Stimulated activated memory B cell treated with anti-CD40 and anti-IgM and Interleukin-4, amounts not matched to agents 10 μg/mL and 1 μg/mL and 100 μg/mL, for 72 hours (primary cell): ENCODE results near the gene RB1.

ENCODE experiments used
- ATAC-seq: fragments of 150-1000 bp; cut with Tn5 transposase; 2 replicates; pipeline ENCODE4 v1.10.0; 2021
- H3K27ac Mint-ChIP-seq: one replicate; pipeline ENCODE4 v1.8.0; 2022; ENCODE audit warnings: mild to moderate bottlenecking, mixed read lengths
- H3K27me3 Mint-ChIP-seq: one replicate; pipeline ENCODE4 v1.8.0; 2022; ENCODE audit warnings: mixed read lengths
- H3K36me3 Mint-ChIP-seq: one replicate; pipeline ENCODE4 v1.8.0; 2022; ENCODE audit warnings: mixed read lengths
- H3K4me1 Mint-ChIP-seq: one replicate; pipeline ENCODE4 v1.8.0; 2022; ENCODE audit warnings: mixed read lengths
- H3K4me3 Mint-ChIP-seq: one replicate; pipeline ENCODE4 v1.8.0; 2022; ENCODE audit warnings: mild to moderate bottlenecking, moderate library complexity, mixed read lengths
- H3K9me3 Mint-ChIP-seq: one replicate; pipeline ENCODE4 v1.8.0; 2022; ENCODE audit warnings: mixed read lengths

RB1 gene

GRCh38 chr13:48303359-48304142, at the start of gene RB1:
TSS of gene RB1 (plus strand) at chr13:48303751. CDS start at chr13:48303913, 162 bp downstream.
- H3K4me1 Mint-ChIP-seq, result peaks cover 39% of the 10 kb centered on the region
- H3K27me3 Mint-ChIP-seq, result no peaks in the 10 kb centered on the region
- peak within 1 kb of the TSS; percentile 96 for H3K27ac Mint-ChIP-seq
- H3K36me3 Mint-ChIP-seq, result peaks cover 30% of the 10 kb centered on the region
- H3K9me3 Mint-ChIP-seq, result no peaks in the 10 kb centered on the region
- peak; percentile 87 for ATAC-seq
- H3K4me3 Mint-ChIP-seq, result peak within 1 kb of the TSS; percentile 98

- no peak for ATAC-seq
- H3K27me3 Mint-ChIP-seq, result no peaks in the 10 kb centered on the region
- no peaks in the 10 kb centered on the region for H3K9me3 Mint-ChIP-seq
- peaks cover 4% of the 10 kb centered on the region for H3K4me1 Mint-ChIP-seq
- H3K4me3 Mint-ChIP-seq, result no peak overlapping the region
- H3K27ac Mint-ChIP-seq, result no peak overlapping the region
- H3K36me3 Mint-ChIP-seq, result peaks cover 35% of the 10 kb centered on the region
These were observed 49.7 kb upstream of the RB1 start for GRCh38 chr13:48253849-48254248.

GRCh38 chr13:48255090-48255489, 48.5 kb upstream of the RB1 start:
- Mint-ChIP-seq H3K4me3 (no peak overlapping the region), H3K36me3 (peaks cover 47% of the 10 kb centered on the region), H3K9me3 (no peaks in the 10 kb centered on the region), H3K27me3 (no peaks in the 10 kb centered on the region), H3K4me1 (peaks cover 4% of the 10 kb centered on the region), H3K27ac (no peak overlapping the region)
- no peak for ATAC-seq

- H3K4me3 Mint-ChIP-seq, result no peak overlapping the region
- H3K9me3 Mint-ChIP-seq, result no peaks in the 10 kb centered on the region
- peaks cover 56% of the 10 kb centered on the region for H3K36me3 Mint-ChIP-seq
- H3K4me1 Mint-ChIP-seq, result peaks cover 4% of the 10 kb centered on the region
- H3K27me3 Mint-ChIP-seq, result no peaks in the 10 kb centered on the region
- no peak for ATAC-seq
- H3K27ac Mint-ChIP-seq, result no peak overlapping the region
These were observed 47.6 kb upstream of the RB1 start for GRCh38 chr13:48255954-48256353.

GRCh38 chr13:48258002-48258401, 45.5 kb upstream of the RB1 start:
- Mint-ChIP-seq H3K36me3 (peaks cover 68% of the 10 kb centered on the region), H3K27ac (no peak overlapping the region), H3K27me3 (no peaks in the 10 kb centered on the region), H3K4me3 (no peak overlapping the region), H3K9me3 (no peaks in the 10 kb centered on the region), H3K4me1 (peaks cover 12% of the 10 kb centered on the region)
- no peak for ATAC-seq

GRCh38 chr13:48258430-48258829, 45.1 kb upstream of the RB1 start:
- Mint-ChIP-seq H3K36me3 (peaks cover 68% of the 10 kb centered on the region), H3K27me3 (no peaks in the 10 kb centered on the region)

GRCh38 chr13:48260970-48261369, 42.6 kb upstream of the RB1 start:
- ATAC-seq, result no peak
- Mint-ChIP-seq H3K4me3 (no peak overlapping the region), H3K27ac (no peak overlapping the region), H3K4me1 (peaks cover 41% of the 10 kb centered on the region), H3K9me3 (no peaks in the 10 kb centered on the region), H3K36me3 (peaks cover 52% of the 10 kb centered on the region), H3K27me3 (no peaks in the 10 kb centered on the region)

More at GRCh38 chr13:48258430-48258829, 45.1 kb upstream of the RB1 start:
- Mint-ChIP-seq H3K9me3 (no peaks in the 10 kb centered on the region), H3K4me1 (peaks cover 17% of the 10 kb centered on the region), H3K4me3 (no peak overlapping the region), H3K27ac (no peak overlapping the region)
- no peak for ATAC-seq

- peaks cover 47% of the 10 kb centered on the region for H3K4me1 Mint-ChIP-seq
- H3K36me3 Mint-ChIP-seq, result peaks cover 37% of the 10 kb centered on the region
- peak overlapping the region; percentile 44 for H3K27ac Mint-ChIP-seq
- no peaks in the 10 kb centered on the region for H3K27me3 Mint-ChIP-seq
- H3K4me3 Mint-ChIP-seq, result no peak overlapping the region
- no peak for ATAC-seq
- no peaks in the 10 kb centered on the region for H3K9me3 Mint-ChIP-seq
These were observed 40.4 kb upstream of the RB1 start for GRCh38 chr13:48263196-48263595.

GRCh38 chr13:48264058-48264457, 39.5 kb upstream of the RB1 start:
- H3K36me3 Mint-ChIP-seq, result peaks cover 35% of the 10 kb centered on the region
- H3K4me1 Mint-ChIP-seq, result peaks cover 47% of the 10 kb centered on the region
- no peak overlapping the region for H3K4me3 Mint-ChIP-seq
- peak overlapping the region; percentile 44 for H3K27ac Mint-ChIP-seq
- no peak for ATAC-seq
- no peaks in the 10 kb centered on the region for H3K9me3 Mint-ChIP-seq
- no peaks in the 10 kb centered on the region for H3K27me3 Mint-ChIP-seq

- no peaks in the 10 kb centered on the region for H3K9me3 Mint-ChIP-seq
- H3K4me3 Mint-ChIP-seq, result peak overlapping the region; percentile 62
- ATAC-seq, result peak; percentile 95
- H3K4me1 Mint-ChIP-seq, result peaks cover 47% of the 10 kb centered on the region
- H3K36me3 Mint-ChIP-seq, result peaks cover 29% of the 10 kb centered on the region
- no peaks in the 10 kb centered on the region for H3K27me3 Mint-ChIP-seq
- peak overlapping the region; percentile 59 for H3K27ac Mint-ChIP-seq
These were observed 38.2 kb upstream of the RB1 start for GRCh38 chr13:48265217-48265815.

- peaks cover 20% of the 10 kb centered on the region for H3K36me3 Mint-ChIP-seq
- no peaks in the 10 kb centered on the region for H3K9me3 Mint-ChIP-seq
- H3K4me3 Mint-ChIP-seq, result no peak overlapping the region
- no peak for ATAC-seq
- no peaks in the 10 kb centered on the region for H3K27me3 Mint-ChIP-seq
- peak overlapping the region; percentile 59 for H3K27ac Mint-ChIP-seq
- H3K4me1 Mint-ChIP-seq, result peaks cover 47% of the 10 kb centered on the region
These were observed 37.4 kb upstream of the RB1 start for GRCh38 chr13:48266150-48266549.

GRCh38 chr13:48266701-48267639, 36.6 kb upstream of the RB1 start:
- Mint-ChIP-seq H3K27me3 (no peaks in the 10 kb centered on the region), H3K4me3 (no peak overlapping the region), H3K9me3 (no peaks in the 10 kb centered on the region), H3K36me3 (peaks cover 18% of the 10 kb centered on the region), H3K27ac (peak overlapping the region; percentile 59), H3K4me1 (peaks cover 47% of the 10 kb centered on the region)
- ATAC-seq, result no peak

- H3K36me3 Mint-ChIP-seq, result peaks cover 10% of the 10 kb centered on the region
These were observed 35.5 kb upstream of the RB1 start for GRCh38 chr13:48268019-48268418.

GRCh38 chr13:48273346-48273745, 30.2 kb upstream of the RB1 start:
- peaks cover 10% of the 10 kb centered on the region for H3K36me3 Mint-ChIP-seq
- H3K4me1 Mint-ChIP-seq, result no peaks in the 10 kb centered on the region
- no peak overlapping the region for H3K4me3 Mint-ChIP-seq
- no peak overlapping the region for H3K27ac Mint-ChIP-seq
- ATAC-seq, result no peak
- no peaks in the 10 kb centered on the region for H3K27me3 Mint-ChIP-seq
- no peaks in the 10 kb centered on the region for H3K9me3 Mint-ChIP-seq

More at GRCh38 chr13:48268019-48268418, 35.5 kb upstream of the RB1 start:
- H3K27me3 Mint-ChIP-seq, result no peaks in the 10 kb centered on the region
- H3K9me3 Mint-ChIP-seq, result no peaks in the 10 kb centered on the region
- H3K27ac Mint-ChIP-seq, result no peak overlapping the region
- H3K4me3 Mint-ChIP-seq, result no peak overlapping the region
- ATAC-seq, result no peak
- H3K4me1 Mint-ChIP-seq, result peaks cover 38% of the 10 kb centered on the region

- no peak for ATAC-seq
- H3K9me3 Mint-ChIP-seq, result no peaks in the 10 kb centered on the region
- no peak overlapping the region for H3K4me3 Mint-ChIP-seq
- H3K27ac Mint-ChIP-seq, result no peak overlapping the region
- H3K36me3 Mint-ChIP-seq, result no peaks in the 10 kb centered on the region
- no peaks in the 10 kb centered on the region for H3K4me1 Mint-ChIP-seq
- no peaks in the 10 kb centered on the region for H3K27me3 Mint-ChIP-seq
These were observed 28.0 kb upstream of the RB1 start for GRCh38 chr13:48275507-48275906.
